GM13976 (cell line): ENCODE measurements around the gene MAPK12.

Experiments used
- DNase-seq: peaks from one replicate; pipeline ENCODE4 v3.0.0; 2012; ENCODE audit warnings: low spot score
- CTCF ChIP-seq: IDR thresholded peaks from 2 replicates; pipeline ENCODE4 v1.5.1; 2012; ENCODE audit warnings: borderline replicate concordance, mild to moderate bottlenecking; ENCODE audit not compliant: insufficient read depth; ENCODE audit errors: extremely low read depth, missing control alignments, control extremely low read depth
- in situ Hi-C: fragments of 300-500 bp; cut with MboI; formaldehyde crosslinking; loops from one replicate; pipeline ENCODE4 v1.12.0; 2022; ENCODE audit warnings: low sequenced_read_pairs, mixed read lengths, inconsistent platforms; ENCODE audit not compliant: unreplicated experiment

The MAPK12 gene

GRCh38 chr22:50210378-50211139, 50.9 kb downstream of the MAPK12 start:
- no peak for DNase-seq
- in situ Hi-C loops, result no loop called here
- TF ChIP-seq CTCF, result no peak

- DNase-seq, result peak; percentile 90
- peak; percentile 81 for TF ChIP-seq CTCF
- in situ Hi-C loops, result loop anchor here (10.0 kb wide), 1 partner anchor 55 kb away; no protein-coding TSS in a partner anchor
These were observed 51.6 kb downstream of the MAPK12 start for GRCh38 chr22:50209893-50210292.

GRCh38 chr22:50208939-50209892, 52.3 kb downstream of the MAPK12 start:
- no peak for TF ChIP-seq CTCF
- no peak for DNase-seq
- in situ Hi-C loops, result loop anchor here (10.0 kb wide), 1 partner anchor 54 kb away; no protein-coding TSS in a partner anchor

- in situ Hi-C loops, result loop anchor here (10.0 kb wide), 1 partner anchor 54 kb away; no protein-coding TSS in a partner anchor
- no peak for DNase-seq
- TF ChIP-seq CTCF, result no peak
These were observed 53.0 kb downstream of the MAPK12 start for GRCh38 chr22:50208430-50208938.

GRCh38 chr22:50207383-50208140, 53.9 kb downstream of the MAPK12 start:
- in situ Hi-C loops, result loop anchor here (10.0 kb wide), 1 partner anchor 53 kb away; no protein-coding TSS in a partner anchor
- no peak for DNase-seq
- no peak for TF ChIP-seq CTCF
